Upper lobe of left lung (tissue), 4 donors: Measurements from ENCODE around the gene TEDC2.

ENCODE experiments used
- EP300 ChIP-seq, 4 donors: sonication (generic); formaldehyde crosslinking; IDR thresholded peaks; one replicate each; pipeline ENCODE4 v1.5.1; 2017; ENCODE audit warnings: antibody characterized with exemption in 4 of 4, control low read depth in 2 of 4
- TF ChIP-seq, protein P1 (sequence below), 6 experiments: fragments of 450-650 bp in 4 of 6; fragments of 200-600 bp in 2 of 6; sonication (generic) in 2 of 6; IDR thresholded peaks; one replicate each; pipeline ENCODE4 v1.5.1; 2016 to 2019; ENCODE audit warnings: antibody characterized with exemption in 6 of 6

DNA sequence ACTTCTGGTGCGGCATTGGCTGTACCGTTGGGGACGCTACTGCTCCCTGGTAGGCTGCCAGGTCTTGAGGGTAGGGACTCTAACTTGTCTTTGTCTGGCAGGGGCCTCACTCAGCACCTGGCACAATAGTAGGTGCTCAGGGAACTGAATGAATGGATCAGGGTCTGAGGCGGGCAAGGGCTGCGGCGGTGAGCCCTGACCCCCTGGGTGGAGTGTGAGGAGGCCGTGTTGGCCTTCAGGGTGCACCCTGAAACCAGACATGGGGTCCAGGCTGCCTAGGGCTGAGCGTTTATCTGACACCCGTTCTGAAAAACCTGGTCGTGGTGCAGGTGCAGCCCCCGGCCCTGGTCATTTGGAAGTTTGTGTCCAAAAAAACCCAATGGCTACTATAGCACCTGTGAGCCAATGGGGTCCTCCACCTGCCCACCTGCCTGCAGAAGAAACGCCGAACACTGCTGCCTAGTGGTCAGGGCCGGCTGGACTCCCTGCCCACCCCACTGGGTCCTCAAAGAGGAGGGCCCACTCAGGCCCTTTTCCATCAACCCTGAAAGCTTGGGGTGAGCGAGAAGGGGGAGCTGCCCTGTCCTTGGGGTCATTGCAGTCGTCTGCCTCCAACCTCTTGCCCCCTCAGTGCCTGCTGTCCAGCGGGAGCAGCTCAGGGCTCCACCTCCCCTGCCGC lies 49.0 kb downstream of the TEDC2 start:
- TF ChIP-seq, protein P1, sequence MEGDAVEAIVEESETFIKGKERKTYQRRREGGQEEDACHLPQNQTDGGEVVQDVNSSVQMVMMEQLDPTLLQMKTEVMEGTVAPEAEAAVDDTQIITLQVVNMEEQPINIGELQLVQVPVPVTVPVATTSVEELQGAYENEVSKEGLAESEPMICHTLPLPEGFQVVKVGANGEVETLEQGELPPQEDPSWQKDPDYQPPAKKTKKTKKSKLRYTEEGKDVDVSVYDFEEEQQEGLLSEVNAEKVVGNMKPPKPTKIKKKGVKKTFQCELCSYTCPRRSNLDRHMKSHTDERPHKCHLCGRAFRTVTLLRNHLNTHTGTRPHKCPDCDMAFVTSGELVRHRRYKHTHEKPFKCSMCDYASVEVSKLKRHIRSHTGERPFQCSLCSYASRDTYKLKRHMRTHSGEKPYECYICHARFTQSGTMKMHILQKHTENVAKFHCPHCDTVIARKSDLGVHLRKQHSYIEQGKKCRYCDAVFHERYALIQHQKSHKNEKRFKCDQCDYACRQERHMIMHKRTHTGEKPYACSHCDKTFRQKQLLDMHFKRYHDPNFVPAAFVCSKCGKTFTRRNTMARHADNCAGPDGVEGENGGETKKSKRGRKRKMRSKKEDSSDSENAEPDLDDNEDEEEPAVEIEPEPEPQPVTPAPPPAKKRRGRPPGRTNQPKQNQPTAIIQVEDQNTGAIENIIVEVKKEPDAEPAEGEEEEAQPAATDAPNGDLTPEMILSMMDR (IDR thresholded peaks at IDR 0.05): no peak
- TF ChIP-seq EP300 (IDR thresholded peaks at IDR 0.05): no peak
